GM12872 (cell line): Measurements from ENCODE around the gene AGPAT3.

Experiments used
- TF ChIP-seq, protein P1 (sequence below): IDR thresholded peaks from 3 replicates; pipeline ENCODE4 v1.5.1; 2011; ENCODE audit warnings: low read depth, mild to moderate bottlenecking, low read length, moderate library complexity; ENCODE audit not compliant: insufficient read depth

The AGPAT3 gene

GRCh38 chr21:43993420-43993934 lies 128.5 kb downstream of the AGPAT3 start:
- TF ChIP-seq, protein P1, sequence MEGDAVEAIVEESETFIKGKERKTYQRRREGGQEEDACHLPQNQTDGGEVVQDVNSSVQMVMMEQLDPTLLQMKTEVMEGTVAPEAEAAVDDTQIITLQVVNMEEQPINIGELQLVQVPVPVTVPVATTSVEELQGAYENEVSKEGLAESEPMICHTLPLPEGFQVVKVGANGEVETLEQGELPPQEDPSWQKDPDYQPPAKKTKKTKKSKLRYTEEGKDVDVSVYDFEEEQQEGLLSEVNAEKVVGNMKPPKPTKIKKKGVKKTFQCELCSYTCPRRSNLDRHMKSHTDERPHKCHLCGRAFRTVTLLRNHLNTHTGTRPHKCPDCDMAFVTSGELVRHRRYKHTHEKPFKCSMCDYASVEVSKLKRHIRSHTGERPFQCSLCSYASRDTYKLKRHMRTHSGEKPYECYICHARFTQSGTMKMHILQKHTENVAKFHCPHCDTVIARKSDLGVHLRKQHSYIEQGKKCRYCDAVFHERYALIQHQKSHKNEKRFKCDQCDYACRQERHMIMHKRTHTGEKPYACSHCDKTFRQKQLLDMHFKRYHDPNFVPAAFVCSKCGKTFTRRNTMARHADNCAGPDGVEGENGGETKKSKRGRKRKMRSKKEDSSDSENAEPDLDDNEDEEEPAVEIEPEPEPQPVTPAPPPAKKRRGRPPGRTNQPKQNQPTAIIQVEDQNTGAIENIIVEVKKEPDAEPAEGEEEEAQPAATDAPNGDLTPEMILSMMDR = no peak

- TF ChIP-seq, protein P1 = no peak
These were observed 129.1 kb downstream of the AGPAT3 start for GRCh38 chr21:43994085-43994484.

DNA sequence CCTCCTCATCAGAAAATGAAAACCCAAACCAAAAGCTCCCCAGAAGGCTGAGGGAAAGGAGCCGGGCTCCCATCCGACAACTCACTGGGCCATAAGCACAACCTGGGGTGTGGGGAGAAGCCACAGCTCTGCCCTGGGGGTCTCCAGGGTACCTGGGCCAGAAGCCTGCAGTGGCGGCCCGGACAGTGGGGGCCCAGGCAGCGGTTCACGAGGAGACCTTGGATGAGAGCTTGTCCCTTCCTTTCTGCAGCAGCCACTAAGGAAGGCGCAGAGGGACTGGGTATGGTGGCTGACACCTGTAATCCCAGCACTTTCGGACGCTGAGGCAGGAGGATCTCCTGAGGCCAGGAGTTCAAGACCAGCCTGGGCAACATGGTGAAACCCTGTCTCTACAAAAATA lies 129.6 kb downstream of the AGPAT3 start:
- TF ChIP-seq, protein P1 = no peak

DNA sequence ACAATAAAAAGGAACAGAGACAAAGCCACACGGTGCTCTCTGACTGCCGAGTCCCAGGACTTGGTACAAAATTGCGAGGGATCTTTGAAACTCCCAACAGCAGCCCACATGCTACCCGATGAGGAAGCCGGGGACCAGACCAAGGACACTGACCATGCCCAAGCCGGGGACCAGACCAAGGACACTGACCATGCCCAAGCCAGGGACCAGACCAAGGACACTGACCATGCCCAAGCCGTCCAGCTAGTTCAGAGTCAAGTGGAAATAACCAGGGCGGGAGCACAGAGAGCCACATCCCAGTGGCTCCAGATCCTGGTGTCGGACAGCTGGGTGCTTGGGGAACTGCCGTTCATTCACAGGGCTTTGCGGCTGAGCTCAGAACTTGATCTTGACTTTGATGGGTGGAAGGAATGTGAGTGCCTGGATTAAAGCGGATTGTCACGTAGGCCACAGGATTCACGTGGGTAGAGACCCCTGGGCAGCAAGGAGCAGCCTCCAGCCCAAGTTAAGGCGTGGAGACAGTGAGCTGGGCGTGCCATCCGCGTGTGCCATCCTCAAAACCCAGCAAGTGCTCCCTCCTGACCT lies 130.6 kb downstream of the AGPAT3 start:
- TF ChIP-seq, protein P1 = no peak

DNA sequence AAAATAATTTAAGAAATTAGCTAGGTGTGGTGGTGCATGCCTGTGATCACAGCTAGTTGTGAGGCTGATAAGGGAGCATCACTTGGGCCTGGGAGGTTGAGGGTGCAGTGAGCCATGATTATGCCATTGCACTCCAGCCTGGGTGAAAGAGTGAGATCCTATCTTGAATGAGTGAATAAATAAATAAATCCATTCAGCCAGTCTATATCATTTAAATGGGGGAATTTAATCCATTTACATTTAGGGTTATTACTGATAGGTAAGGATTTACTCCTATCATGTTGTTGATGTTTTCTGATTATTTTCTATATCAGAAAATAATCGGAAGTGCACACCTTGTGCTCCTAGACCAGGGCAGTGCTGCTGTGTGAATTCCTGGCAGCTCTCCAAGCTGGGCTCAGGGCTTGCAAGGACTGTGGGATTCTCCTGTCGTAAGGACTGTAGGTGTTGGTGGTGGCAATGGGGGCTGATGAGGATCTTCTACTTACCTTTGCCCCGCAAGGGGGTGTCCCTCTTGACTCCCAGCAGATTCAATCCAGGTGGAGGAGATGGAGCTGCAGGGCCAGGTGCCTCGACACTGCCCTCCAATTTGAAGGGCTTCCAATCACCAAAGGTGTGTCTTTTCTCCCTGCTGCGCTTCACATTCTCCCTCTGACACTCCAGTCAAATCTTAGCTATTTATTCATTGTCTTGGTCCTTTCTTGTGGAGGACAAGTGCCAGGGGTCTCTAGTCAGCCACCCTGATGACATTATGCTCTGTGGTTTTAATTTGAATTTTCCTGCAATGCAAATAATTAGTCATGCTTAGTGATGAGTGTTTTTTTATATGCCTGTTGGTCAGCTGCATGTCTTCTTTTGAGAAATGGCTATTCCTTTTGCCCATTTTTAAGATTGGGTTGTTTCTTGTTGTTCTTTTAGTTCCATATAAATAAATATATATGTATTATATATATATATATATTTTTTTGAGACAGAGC lies 133.0 kb downstream of the AGPAT3 start:
- TF ChIP-seq, protein P1 = no peak

- TF ChIP-seq, protein P1 = no peak
These were observed 135.3 kb downstream of the AGPAT3 start for GRCh38 chr21:44000360-44000759.

DNA sequence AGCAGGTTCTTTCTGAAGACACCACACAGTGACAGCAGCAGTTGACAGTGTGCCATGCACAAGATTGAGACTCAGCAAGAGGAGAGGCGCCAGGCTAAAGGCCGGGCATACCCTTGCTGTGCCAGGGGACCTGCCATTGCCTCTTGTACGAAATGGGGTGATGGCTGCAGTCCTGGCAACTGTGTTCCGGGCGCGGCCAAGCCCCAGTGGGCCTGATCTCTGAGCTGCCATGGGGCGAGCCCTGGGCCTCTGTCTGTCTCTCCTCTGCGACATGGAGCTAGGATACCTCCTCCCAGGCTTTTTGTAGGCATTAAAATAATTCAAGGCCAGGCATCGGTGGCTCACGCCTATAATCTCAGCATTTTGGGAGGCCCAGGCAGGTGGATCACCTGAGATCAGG lies 137.5 kb downstream of the AGPAT3 start:
- TF ChIP-seq, protein P1 = no peak
